ENCODE data around the gene KCNH8.
"Not testable (repeated sequence)": the region's sequence is repeated elsewhere in the genome, so short reads cannot be mapped to it uniquely, and the experiment has no call there.

The KCNH8 gene

DNA sequence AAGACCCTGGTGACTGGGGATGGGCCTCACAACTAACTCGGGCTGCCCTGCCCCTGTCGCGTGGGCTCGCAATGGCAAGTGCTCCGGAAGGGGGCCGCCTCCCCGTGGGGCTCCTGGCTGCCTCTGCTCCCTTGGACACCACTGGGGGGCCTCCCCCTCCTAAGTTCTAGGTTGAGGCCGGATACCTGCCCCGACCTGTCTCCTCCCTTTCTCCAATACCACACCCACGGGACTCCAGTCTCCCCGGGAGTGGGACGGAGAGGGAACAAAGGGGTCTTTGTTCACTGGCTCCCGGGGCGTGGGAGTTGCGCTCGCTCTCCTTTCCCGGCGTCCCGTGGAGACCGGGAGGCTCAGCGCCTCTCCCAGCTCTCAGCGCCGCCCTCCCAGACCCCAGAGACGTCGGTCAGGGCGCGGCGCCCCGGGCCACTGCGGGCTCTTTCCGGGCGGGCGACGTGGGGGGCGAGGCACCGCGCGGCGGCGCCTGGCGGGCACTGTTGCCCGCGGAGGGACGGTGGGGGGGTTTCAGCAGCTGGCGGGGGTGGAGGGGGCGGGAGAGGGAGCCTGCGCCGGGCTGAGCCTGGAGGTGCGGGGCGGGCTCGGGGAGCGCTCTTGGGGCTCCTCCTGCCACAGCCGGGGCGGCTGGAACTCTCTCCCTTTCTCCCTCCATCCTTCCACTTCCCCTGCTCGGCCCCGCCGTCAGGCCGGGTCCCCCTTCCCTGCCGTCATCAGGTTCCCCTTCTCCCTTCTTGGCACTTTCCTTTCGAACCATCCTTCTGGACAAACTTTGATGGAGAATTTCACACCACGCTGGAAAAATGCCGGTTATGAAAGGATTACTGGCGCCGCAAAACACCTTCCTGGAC lies at the start of gene KCNH8:
TSS of gene KCNH8 (plus strand) at position 606 of the 863 bp plus-strand sequence. CDS start at position 816, 210 bp downstream.
- DNase-seq (ENCODE audit: low read depth): no peak

DNA sequence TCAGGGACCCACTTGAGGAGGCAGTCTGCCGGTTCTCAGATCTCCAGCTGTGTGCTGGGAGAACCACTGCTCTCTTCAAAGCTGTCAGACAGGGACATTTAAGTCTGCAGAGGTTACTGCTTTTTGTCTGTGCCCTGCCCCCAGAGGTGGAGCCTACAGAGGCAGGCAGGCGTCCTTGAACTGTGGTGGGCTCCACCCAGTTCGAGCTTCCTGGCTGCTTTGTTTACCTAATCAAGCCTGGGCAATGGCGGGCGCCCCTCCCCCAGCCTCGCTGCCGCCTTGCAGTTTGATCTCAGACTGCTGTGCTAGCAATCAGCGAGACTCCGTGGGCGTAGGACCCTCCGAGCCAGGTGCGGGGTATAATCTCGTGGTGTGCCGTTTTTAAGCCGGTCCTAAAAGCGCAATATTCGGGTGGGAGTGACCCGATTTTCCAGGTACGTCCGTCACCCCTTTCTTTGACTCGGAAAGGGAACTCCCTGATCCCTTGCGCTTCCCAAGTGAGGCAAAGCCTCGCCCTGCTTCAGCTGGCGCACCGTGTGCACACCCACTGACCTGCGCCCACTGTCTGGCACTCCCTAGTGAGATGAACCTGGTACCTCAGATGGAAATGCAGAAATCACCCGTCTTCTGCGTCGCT lies 45.5 kb upstream of the KCNH8 start:
- DNase-seq (ENCODE audit: low read depth): not testable (repeated sequence)

DNA sequence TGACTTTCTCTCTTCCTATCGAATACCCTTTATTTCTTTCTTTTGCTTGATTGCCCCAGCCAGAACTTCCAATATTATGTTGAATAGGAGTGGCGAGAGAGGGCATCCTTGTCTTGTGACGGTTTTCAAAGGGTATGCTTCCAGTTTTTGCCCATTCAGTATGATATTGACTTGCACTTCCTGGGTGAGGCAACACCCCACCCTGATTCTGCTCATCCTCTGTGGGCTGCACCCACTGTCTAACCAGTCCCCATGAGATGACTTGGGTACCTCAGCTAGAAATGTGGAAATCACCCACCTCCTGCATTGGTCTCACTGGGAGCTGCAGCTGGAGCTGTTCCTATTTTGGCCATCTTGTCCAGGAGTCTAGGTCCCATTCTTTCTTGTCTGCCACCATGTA lies 44.8 kb upstream of the KCNH8 start:
- DNase-seq (ENCODE audit: low read depth): no peak

DNA sequence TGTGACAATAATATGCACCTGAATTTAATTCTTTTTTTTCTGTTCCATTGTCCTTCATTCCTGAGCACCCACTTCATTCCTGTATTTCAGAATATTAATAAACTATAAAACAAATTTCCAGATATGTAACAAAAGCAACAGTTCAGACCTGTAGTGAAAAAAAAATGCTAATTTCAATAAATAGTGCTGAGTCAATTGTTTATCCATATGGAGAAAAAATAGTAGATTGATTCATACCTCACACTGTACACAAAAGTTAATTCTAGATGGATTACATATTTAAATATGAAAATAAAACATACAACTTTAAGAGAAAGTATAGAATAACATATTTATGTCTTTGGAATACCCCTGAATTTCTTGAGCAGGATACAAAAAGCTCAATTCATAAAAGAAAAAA lies 43.9 kb upstream of the KCNH8 start:
- DNase-seq (ENCODE audit: low read depth): no peak

DNA sequence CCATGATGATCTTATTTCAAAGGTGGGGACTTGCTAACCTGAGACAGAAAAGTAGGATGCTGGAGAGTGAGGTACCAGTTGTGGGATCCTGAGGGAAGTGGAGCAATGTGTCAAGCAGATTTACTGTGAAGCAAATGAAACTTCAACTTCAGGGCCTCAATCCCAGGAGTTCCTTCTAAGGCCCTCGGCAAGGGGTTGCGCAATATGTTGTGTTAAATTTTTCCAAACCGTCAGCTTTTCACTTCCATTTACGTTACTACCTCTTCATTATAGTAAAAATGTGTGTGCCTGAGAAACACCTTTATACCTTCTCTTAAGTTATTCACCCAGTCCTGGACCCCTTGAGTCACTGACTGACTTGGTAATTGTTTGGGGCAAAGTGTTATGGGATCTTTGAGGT lies 42.5 kb upstream of the KCNH8 start:
- no peak for DNase-seq (ENCODE audit: low read depth)

DNA sequence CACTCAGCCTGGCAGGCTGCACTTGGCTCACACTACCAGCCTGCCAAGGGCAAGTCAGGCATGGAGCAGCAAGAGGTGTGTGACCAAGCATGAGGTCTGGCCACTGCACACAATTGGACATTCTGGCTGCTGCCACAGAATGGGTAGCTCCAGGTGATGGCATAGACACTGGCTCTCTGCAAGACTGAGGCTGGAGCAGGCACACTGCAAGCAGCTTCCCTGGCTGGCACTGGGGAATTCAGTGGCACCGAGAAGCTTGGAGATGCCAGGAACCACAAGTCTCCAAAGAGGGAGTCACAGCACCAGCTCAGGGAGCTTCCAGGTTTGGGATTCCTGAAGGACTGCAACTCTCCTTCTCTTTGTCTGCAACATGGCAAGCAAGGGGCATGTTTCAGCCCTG lies 42.0 kb upstream of the KCNH8 start:
- DNase-seq (ENCODE audit: low read depth): no peak

DNA sequence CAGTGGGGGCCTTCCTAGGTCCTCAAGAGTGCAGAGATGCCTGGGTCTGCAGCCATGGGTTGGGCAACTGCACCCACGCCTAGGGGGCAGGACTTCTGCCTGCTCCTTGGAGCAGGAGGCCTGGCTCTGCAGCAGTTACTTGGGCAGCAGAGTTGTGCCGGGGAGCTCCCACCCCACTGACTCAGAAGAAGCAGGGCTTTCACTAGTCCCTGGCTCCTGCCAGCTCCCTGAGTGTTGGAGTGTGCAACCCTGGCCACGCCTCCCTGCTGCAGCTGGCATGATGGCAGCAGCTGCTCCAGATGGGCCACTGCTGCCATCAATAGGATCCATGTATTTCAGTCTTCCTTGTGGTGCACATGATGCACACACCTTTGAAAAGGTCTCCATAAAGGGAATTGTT lies 40.6 kb upstream of the KCNH8 start:
- no peak for DNase-seq (ENCODE audit: low read depth)

DNA sequence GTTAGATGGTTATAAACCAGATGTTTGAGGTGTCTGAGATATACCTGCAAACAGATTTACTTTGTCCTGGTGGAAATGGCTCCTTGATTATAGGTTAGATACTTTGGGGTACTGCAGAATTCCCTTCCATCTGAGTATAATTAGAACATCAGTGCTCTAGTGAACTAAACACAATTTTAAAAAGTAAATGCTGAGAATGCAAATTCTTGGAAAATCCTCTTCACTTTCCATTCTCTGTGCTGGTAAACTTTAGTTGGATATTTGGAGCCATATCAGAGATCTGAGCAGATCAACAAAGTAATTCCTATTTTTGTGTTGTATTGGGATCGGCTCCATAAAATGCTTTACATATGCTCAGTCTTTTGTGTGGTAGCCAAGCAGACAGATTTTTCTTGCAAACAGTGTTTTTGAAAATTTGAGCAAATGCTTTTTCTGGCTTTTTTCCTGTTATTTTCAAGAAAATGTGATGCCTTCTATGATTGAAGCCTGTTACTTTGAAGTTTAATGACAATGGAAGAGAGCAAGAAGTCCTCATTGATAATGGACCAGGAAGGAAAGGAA lies 37.9 kb upstream of the KCNH8 start:
- DNase-seq (ENCODE audit: low read depth): no peak

DNA sequence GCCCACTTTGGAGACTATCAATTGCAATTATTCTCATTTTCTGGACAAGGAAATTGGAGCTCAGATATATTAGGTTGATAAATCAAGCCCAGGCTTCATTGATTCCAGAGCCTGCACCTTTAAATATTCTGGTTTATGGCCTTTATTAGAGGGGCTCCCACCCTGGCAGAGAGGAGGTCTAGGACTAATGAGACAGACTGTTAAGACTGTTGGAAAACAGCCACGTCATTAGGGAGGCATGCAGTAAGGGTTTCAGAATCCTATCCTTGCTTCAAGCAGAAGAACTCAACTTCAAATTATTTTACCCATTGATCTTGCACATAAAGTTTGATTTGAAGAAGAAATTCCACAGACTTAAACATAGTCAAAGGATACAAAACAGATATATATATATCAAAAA lies 33.8 kb upstream of the KCNH8 start:
- DNase-seq (ENCODE audit: low read depth): no peak

DNA sequence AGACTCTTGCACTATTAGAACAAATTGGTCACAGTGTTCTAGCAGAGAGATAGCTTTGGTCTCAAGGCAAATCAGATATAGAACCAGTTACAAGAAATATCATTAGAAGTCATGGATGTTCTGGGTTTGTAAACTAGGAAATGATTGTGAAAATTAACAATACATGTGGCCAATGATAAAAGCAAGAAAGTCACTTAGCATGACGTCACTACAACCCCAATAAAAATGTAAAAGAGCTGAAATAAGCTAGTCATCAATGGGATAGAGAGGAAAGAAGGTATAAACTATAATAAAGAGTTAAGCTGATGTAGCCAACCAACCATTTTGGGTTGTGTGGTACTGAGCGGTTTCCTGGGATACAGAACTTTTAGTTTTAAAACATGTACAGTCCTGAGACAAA lies 32.1 kb upstream of the KCNH8 start:
- no peak for DNase-seq (ENCODE audit: low read depth)

DNA sequence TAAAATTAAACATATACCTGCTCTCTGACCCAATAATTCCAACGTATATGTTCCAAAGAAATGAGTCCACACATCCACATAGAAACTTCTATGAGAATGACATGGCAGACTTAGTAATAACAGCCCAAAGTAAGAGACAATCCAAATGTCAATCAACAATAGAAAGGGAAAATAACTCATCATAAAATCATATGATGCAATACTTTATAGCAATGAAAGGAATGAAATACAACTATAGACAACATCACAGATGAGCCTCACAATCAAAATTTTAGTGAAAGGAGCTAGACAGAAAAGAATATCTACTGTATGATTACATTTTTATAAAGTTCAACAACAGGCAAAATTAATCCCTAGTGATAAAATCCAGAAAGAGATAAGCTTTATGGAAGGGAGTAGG lies 23.6 kb upstream of the KCNH8 start:
- no peak for DNase-seq (ENCODE audit: low read depth)

DNA sequence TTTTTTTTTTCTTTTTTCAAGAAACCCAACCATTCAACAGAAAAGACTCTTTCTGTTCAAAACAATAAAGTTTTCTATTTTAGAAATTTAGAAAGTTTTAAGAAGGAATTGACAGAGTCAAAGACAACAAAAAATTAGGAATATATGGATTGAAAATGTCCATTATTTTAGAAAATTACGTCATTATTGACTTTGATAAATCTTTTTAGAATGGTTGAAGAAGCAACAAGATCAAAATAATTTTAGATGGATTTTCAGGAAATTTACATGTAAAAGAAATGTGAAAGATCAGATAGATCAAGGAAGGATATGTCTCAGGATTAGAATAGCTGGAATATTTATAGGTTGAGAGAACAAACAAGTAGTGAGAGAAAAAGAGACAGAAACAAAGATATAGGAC lies 8.4 kb upstream of the KCNH8 start:
- no peak for DNase-seq (ENCODE audit: low read depth)

DNA sequence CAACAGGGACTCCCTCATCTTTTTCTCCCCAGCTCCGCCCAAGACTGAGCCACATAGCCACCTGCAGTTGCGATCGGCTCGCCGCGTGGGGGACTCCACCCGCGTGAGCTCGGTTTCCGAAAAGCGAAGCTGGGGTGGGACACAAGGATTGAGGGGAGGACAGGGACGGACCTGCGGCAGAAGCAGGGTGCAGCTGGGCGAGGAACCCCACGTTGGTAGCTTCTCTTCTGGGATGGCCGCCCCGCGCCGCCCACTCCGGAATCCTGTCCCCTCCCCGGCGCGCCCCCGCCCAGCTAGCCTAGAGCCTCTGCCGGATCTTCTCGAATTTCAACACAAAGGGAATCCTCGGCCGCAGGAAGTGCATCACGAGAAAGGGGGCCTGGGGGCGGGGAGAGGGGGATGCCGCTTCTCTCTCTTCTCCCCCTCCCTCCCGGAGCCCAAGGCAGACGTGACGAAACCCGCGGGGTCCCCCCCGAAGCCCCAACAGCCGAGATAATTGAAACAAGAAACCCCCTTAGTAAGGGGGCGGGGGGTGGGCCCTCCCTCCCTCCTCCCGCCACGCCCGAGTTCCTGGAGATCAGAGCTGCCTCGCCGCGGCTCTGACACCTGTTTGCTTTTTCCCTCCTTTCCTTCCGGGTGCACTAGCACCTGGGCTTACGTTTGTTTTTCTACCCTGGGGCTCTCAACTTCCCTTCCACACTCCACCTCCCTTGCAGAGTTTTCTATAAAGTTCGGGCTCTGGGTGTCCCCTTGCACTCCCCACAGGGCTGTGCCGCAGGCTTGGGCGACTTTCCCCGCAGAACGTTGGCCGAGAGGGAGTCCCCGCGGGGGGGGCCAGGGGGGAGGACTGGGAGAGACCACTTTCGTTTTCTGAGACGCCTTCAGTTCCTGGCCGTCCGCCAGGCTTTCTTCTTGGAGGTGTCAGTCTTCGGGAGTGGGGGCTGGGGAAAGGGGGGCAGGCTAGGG lies 1.3 kb upstream of the KCNH8 start:
- DNase-seq (ENCODE audit: low read depth): peak; percentile 16

DNA sequence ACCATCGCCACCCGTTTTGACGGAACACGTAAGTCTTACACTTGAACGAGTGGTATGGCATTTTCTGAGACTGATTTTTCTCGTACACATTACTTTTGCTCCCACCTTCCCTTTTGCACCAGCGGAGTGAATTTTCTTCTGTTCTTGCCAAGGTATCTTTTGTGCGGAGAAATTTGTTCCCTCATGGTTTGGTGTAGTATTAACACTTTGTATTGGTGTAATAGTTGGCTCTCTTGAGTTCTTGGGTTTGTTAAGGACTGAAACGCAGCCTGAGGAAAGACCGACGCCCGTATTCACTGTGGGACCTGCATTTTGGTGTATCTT lies 420 bp downstream of the KCNH8 start:
- DNase-seq (ENCODE audit: low read depth): no peak

DNA sequence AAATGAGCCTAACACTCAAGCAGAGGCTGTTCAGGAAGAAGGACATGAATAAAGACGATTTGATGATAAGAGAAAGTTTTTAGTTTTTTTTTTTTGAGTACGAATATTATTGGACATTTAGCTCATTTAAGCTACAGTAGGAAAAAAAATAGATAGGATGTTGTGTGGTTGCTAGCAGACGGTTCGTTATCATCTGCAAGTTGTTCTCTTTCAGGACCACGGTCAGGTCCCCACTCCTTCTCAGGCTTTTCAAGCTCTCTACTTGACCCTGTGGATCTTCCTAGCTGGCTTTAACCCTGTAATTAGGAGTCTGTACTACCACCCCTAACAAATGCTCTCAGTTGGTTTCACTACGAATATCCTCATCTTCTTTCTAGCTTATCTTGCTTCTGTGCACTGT lies 1.1 kb downstream of the KCNH8 start:
- no peak for DNase-seq (ENCODE audit: low read depth)

DNA sequence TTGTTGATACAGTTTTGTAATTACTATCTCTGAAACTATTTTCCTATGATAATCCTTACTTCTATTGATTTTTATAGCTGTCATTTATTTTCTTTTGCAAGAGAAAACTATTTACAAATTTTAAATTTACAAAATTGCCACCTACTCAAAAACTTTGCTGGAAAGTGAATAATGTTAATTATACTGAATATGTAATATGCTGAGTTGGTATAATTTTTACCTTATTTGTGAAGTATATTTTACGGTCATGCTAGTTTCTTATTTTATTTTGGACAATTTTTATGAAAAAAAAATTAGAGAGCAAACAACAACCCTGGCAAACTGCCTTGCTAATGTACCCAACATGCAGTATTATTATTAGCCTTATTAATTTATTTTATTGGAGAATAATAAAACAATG lies 2.9 kb downstream of the KCNH8 start:
- no peak for DNase-seq (ENCODE audit: low read depth)

DNA sequence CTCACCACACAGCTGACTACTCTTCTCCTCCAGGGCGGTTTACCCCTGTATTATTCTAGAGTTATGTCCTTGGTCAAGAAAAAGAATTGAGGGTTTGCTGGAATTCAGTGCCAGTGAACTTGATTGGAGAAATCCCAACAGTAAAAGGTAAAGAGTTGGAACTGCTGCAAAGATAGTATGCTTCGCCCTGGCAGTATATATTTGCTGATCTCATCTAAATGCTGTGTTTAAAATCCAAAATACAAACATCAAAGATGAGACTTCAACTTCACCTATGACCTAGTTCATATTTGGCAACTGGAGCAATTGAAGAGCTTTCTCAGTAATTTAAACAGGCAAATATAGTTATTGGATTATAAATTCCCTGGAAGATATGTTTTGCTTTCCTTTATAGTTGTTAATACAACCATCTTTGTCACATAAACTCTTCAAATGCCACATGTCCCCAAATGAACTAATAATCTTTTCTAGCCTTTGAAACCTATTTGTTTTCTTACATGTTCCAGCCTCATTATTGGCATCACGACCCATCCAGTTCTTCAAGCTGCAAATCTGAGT lies 6.5 kb downstream of the KCNH8 start:
- DNase-seq (ENCODE audit: low read depth): no peak

DNA sequence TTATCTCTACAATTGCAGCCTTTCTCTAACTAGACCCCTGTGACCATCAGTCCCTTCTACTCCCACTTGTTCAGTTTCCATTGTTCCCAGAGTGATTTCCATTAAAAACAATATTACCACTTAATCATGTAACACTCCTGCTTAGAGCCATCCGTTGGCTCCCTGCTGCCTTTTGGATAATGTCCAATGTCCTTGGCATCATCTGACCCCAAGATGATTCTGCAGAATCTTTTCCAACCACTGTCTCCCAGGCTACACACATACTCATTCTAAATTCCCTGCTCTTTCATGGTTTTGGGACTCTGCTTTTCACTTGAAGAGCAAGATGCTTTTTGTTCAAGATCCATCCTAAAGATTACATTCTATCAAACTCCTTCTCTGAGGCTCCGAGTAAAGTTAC lies 7.1 kb downstream of the KCNH8 start:
- DNase-seq (ENCODE audit: low read depth): no peak

DNA sequence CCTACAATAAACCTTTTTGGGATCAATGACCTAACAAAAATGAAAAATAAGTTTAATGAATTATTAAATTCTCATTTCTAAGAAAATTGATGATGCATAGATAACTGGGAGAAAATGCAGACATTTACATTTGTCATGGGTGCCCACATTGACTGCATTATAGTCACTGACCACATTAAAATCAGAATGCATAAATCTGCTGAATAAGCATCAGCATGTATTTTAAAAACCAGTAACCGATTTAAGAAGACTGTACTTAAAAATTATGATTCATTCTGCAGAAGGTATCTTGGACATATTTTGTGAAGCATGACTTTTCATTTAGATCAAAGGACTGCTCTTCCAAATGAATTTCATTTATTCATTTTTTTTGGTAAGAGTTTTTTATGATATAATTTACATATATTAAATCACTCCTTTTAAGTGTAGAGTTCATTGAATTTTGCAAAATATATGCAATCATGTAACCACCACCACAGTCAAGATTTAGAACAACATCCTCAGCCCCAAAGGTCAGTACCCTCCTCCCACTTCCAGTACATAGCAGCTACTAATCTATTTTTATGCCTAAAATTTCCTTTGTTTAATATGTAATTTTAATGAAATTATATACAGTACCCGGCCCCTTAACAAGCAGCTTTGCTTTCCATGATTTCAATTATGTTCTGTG lies 11.8 kb downstream of the KCNH8 start:
- DNase-seq (ENCODE audit: low read depth): no peak

DNA sequence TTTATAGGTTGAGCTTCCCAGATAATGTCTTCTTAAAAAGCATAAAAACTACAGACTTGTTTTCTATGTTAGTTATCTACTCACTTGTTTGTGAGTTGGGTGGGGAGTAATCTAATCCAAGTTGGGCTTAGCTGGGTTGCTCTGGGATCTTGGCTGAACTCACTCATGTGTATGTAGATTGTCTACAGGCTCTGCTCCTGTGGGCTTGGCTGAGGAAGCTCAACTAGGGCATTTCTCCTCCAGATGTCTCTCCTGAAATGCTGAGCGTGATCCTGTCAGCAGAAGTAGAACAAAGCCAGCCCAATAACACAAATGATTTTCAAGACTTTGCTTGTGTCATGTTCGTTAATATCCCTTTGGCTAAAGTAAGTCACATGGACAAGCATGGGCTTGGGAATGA lies 17.3 kb downstream of the KCNH8 start:
- no peak for DNase-seq (ENCODE audit: low read depth)

DNA sequence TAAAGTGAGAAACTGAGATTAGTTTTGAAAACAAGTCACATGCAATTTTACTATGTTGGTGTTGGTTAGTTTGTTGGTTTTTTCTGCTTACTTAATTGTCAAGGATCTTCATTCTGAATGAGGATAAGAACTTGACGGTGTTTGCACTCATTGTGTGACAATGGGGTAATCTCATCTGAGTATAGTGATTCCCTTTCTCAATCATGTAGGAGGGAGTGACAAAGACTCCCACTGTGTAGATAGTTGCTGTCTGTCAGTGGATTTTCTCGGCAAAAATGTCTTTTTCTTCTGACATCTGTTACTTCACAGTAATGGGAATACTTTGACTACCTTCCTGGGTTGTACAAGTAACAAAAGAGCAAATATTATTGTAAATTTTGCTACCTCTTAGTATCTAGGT lies 23.5 kb downstream of the KCNH8 start:
- DNase-seq (ENCODE audit: low read depth): no peak

DNA sequence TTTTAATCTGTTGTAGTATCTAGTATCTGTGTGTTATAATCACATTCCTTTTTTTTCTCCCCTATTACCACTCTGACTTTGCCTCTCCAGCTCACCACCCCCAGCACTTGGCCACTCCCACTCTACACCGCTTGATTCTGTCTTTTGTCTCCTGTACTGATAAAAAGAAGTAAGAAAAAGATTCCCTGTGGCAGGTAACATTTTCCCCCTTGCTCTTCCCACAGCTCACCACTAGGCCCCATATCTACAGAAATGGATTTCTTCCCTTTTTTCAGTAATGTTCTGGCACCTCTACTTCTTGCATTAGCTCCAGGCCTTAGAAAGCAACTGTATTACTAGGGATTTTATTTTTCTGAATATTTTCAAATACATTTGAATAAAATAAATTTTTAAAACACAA lies 25.6 kb downstream of the KCNH8 start:
- no peak for DNase-seq (ENCODE audit: low read depth)

Measured in activated T-helper 1 cell treated with Interleukin-2 at 50 U/mL for 16 hours (primary cell).